HG03342 (cell line): Measurements from ENCODE around the gene ETDB.
"Not testable (repeated sequence)": the region's sequence is repeated elsewhere in the genome, so short reads cannot be mapped to it uniquely, and the experiment has no call there.

ENCODE experiments used
- ATAC-seq: cut with Tn5 transposase; IDR thresholded peaks from one replicate; pipeline ENCODE4 v1.9.1; 2021; ENCODE audit warnings: mild to moderate bottlenecking, moderate library complexity; ENCODE audit not compliant: unreplicated experiment

The ETDB gene

DNA sequence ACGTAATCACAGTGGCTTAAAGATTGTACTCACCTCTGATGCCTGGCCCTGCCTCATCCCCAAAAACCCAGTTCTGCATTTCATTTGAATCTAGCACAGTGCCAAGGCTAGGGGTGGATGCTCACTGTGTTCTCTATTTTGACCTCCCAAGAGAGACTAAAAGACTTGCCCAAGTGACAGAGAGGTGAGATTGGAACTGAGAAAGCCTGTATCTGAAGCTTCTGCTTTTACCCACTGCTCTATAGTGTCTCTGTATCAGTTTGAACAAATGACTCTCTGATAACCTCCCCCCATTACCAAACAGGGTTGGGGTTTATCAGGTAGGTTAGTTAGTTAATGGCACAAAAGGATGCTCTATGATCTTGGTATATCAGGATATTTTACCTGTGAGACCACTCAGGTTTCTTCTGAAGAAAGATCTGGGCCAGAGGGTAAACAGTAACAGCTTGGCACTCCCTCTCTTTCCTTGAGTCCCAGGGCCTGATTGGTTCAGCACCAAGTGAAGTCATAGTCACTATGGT lies at the start of gene ETDB:
ETDB (minus strand) TSS at position 471 of the 521 bp plus-strand sequence. CDS start 1,265 bp downstream, outside the sequence.
- ATAC-seq = not testable (repeated sequence)

GRCh38 chrX:135169534-135169933 lies 49.2 kb upstream of the ETDB start:
- ATAC-seq = not testable (repeated sequence)

- no peak for ATAC-seq
Measured at GRCh38 chrX:135168486-135168885, 48.2 kb upstream of the ETDB start.

GRCh38 chrX:135154688-135155087 lies 34.4 kb upstream of the ETDB start:
- not testable (repeated sequence) for ATAC-seq

GRCh38 chrX:135126145-135126544 lies 5.8 kb upstream of the ETDB start:
- not testable (repeated sequence) for ATAC-seq

GRCh38 chrX:135116064-135116463 lies 4.3 kb downstream of the ETDB start:
- ATAC-seq = not testable (repeated sequence)

- peak; percentile 96 for ATAC-seq
Measured at GRCh38 chrX:135114392-135114791, 5.9 kb downstream of the ETDB start.

- ATAC-seq = no peak
Measured at GRCh38 chrX:135112743-135113142, 7.6 kb downstream of the ETDB start.

- ATAC-seq = peak; percentile 39
Measured at GRCh38 chrX:135112096-135112729, 8.1 kb downstream of the ETDB start.

DNA sequence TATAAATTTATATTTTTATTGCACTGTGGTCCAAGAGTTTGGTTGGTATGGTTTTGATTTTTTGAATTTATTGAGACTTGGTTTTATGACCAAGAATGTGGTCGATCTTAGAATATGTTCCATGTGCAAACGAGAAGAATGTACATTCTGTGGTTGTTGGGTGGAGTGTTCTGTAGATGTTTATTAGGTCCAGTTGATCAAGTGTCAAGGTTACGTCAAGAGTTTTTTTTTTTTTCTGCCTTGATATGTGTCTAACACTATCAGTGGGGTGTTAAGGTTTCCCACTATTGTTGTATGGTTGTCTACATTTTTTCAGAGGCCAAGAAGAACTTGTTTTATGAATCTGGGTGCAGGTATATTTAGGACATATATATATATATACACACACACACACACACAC lies 10.8 kb downstream of the ETDB start:
- ATAC-seq = no peak

GRCh38 chrX:135099493-135099783 lies 20.9 kb downstream of the ETDB start:
- no peak for ATAC-seq

DNA sequence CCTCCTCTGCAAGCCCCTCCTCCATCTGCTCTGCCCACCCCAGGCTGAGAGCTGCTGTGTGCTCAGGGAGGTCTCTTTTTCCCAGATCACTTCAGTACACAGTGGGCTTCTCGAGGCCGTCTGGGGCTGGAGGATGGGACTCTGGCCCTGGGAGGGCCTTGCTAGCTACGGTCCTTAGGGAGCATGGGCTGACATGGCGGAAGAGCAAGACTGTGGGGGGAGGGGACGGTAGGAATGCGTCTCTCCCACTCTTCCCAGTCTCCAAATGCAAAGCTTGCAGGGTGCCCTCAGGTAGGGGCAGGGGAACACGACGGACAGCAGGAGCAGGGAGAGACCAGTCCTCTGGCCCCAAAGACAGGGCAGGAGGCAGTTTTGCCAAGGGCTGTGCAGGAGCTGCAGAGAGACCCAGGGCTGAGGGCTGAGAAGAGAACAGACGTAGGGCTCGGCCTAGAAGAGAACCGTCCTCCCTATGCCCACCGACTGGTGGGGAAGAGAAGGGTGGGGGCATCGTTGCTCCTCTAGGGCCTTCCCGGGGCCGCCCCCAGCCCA lies 23.1 kb downstream of the ETDB start:
- ATAC-seq = not testable (repeated sequence)

DNA sequence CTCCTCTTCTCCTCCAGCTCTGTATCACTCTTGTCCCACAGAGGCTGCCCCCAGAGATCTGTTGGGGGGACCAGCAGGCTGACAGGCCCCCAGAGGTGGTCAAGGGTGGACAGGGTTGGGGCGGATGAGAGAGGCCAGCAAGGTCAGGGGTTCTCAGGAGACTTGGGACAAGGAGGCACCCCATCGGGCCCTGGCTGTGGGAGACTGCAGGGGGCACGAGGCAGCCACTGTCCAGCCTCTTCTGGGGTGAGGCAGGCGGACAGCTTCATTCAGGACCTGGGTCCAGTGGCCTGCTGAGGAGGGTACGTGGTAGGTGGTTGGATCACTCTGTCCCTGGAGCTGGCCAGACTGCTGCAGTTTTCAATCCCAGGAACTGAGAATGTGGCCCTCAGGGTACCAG lies 24.6 kb downstream of the ETDB start:
- ATAC-seq = no peak

- no peak for ATAC-seq
Measured at GRCh38 chrX:135094726-135095125, 25.6 kb downstream of the ETDB start.

GRCh38 chrX:135089126-135089525 lies 31.2 kb downstream of the ETDB start:
- no peak for ATAC-seq

GRCh38 chrX:135087867-135088266 lies 32.5 kb downstream of the ETDB start:
- no peak for ATAC-seq

DNA sequence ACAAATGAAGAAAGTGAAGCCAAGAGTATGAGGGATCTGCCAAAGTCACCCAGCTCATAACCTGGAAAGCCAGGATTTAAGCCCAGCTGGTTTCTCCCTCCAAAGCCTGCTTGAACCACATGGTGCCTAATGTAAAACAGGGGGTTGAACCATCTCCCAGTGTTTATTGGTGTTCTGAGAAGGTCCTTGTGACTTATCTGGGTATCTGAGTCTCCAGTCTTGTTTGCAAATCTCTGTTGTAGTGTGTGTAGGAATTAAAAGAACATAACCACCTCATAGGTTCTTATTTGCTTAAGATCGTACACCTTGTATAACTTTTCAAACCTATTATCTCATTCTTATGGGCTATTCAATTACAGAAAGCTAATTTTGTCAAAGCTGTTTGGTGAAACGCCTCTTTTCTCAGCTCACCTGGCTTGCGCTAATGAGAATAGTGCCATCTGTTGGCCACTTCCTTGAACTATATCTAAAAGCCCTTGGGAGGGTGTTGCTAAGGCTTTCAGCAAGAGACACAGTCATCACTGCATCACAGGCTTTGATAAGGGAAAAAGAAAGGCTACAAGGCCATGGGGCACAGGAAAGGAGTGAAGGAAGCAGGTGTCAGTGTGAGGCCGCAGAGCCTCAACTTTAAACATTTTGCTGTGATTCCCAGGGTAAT lies 34.0 kb downstream of the ETDB start:
- peak; percentile 97 for ATAC-seq

GRCh38 chrX:135081693-135082404 lies 38.5 kb downstream of the ETDB start:
- ATAC-seq = no peak
